ENCODE data around the gene HSBP1L1.

DNA sequence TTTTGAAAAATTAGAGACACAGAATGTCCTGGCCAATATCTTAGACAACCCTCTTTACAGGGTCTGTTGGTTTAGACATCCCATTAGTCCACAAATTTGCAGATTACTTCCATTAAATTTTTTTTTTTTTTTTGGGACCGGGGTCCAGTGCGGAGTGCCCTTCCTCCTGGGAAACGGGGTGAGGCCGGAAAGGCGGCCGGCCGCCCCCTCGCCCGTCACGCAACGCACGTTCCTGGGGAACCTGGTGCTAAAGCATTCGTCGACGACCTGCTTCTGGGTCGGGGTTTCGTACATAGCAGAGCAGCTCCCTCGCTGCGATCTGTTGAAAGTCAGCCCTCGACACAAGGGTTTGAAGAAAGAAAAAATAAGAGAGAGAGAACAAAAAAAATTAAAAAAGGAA is 48.3 kb downstream of the HSBP1L1 start:
- TF ChIP-seq CTCF (IDR thresholded peaks at IDR 0.05) (no peak), POLR2A (IDR thresholded peaks at IDR 0.05) (no peak)

Measured in right lobe of liver (tissue), 4 donors.